ENCODE measurements around the gene MTA3.
A peak's percentile ranks its signal among the peaks of the same experiment; 100 is the strongest.

The MTA3 gene

GRCh38 chr2:42767080-42767898 lies 198.9 kb downstream of the MTA3 start:
- WGBS (ENCODE audit: insufficient coverage, insufficient read length): no CpG with 5 or more reads among the region's 16 CpGs
- peaks cover 1% of the 10 kb centered on the region; the same call in 1 of the 2 replicates for H3K4me1 ChIP-seq (ENCODE audit: control insufficient read depth, insufficient read depth, low read length)
- no peak overlapping the region for H3K27ac ChIP-seq (ENCODE audit: low read length)
- H3K4me3 ChIP-seq (ENCODE audit: low read length): no peak overlapping the region
- H3K27me3 ChIP-seq (ENCODE audit: control insufficient read depth, insufficient read depth, low read length): no peaks in the 10 kb centered on the region
- no peaks in the 10 kb centered on the region for H3K9me3 ChIP-seq (ENCODE audit: control insufficient read depth, insufficient read depth, low read length)
- H3K36me3 ChIP-seq (ENCODE audit: control insufficient read depth, insufficient read depth, low read length): peaks cover 8% of the 10 kb centered on the region
- DNase-seq (ENCODE audit: low read depth, low spot score): no peak

GRCh38 chr2:42767899-42768705 lies 199.7 kb downstream of the MTA3 start:
- no peak for DNase-seq (ENCODE audit: low read depth, low spot score)
- no CpG with 5 or more reads among the region's 14 CpGs for WGBS (ENCODE audit: insufficient coverage, insufficient read length)
- Histone ChIP-seq H3K27me3 (ENCODE audit: control insufficient read depth, insufficient read depth, low read length) (no peaks in the 10 kb centered on the region), H3K36me3 (ENCODE audit: control insufficient read depth, insufficient read depth, low read length) (peaks cover 6% of the 10 kb centered on the region), H3K9me3 (ENCODE audit: control insufficient read depth, insufficient read depth, low read length) (no peaks in the 10 kb centered on the region), H3K27ac (ENCODE audit: low read length) (no peak overlapping the region), H3K4me1 (ENCODE audit: control insufficient read depth, insufficient read depth, low read length) (peaks cover 2% of the 10 kb centered on the region), H3K4me3 (ENCODE audit: low read length) (no peak overlapping the region)

- Histone ChIP-seq H3K4me1 (ENCODE audit: control insufficient read depth, insufficient read depth, low read length) (peaks cover 4% of the 10 kb centered on the region), H3K36me3 (ENCODE audit: control insufficient read depth, insufficient read depth, low read length) (peaks cover 2% of the 10 kb centered on the region; the same call in 1 of the 2 replicates), H3K9me3 (ENCODE audit: control insufficient read depth, insufficient read depth, low read length) (no peaks in the 10 kb centered on the region), H3K27ac (ENCODE audit: low read length) (no peak overlapping the region), H3K4me3 (ENCODE audit: low read length) (no peak overlapping the region), H3K27me3 (ENCODE audit: control insufficient read depth, insufficient read depth, low read length) (no peaks in the 10 kb centered on the region)
- no peak for DNase-seq (ENCODE audit: low read depth, low spot score)
- no CpG with 5 or more reads among the region's 3 CpGs for WGBS (ENCODE audit: insufficient coverage, insufficient read length)
Measured at GRCh38 chr2:42768706-42769256, 200.3 kb downstream of the MTA3 start.

- Histone ChIP-seq H3K9me3 (ENCODE audit: control insufficient read depth, insufficient read depth, low read length) (no peaks in the 10 kb centered on the region), H3K27ac (ENCODE audit: low read length) (no peak overlapping the region), H3K27me3 (ENCODE audit: control insufficient read depth, insufficient read depth, low read length) (no peaks in the 10 kb centered on the region), H3K4me3 (ENCODE audit: low read length) (no peak overlapping the region), H3K36me3 (ENCODE audit: control insufficient read depth, insufficient read depth, low read length) (no peaks in the 10 kb centered on the region; the same call in 1 of the 2 replicates), H3K4me1 (ENCODE audit: control insufficient read depth, insufficient read depth, low read length) (peaks cover 4% of the 10 kb centered on the region; the same call in 1 of the 2 replicates)
- WGBS (ENCODE audit: insufficient coverage, insufficient read length): no CpG with 5 or more reads among the region's 10 CpGs
- DNase-seq (ENCODE audit: low read depth, low spot score): no peak
Measured at GRCh38 chr2:42769583-42770287, 201.3 kb downstream of the MTA3 start.

- Histone ChIP-seq H3K27me3 (ENCODE audit: control insufficient read depth, insufficient read depth, low read length) (no peaks in the 10 kb centered on the region), H3K36me3 (ENCODE audit: control insufficient read depth, insufficient read depth, low read length) (no peaks in the 10 kb centered on the region; the same call in 1 of the 2 replicates), H3K4me3 (ENCODE audit: low read length) (no peak overlapping the region), H3K4me1 (ENCODE audit: control insufficient read depth, insufficient read depth, low read length) (peaks cover 4% of the 10 kb centered on the region; the same call in 1 of the 2 replicates), H3K27ac (ENCODE audit: low read length) (no peak overlapping the region), H3K9me3 (ENCODE audit: control insufficient read depth, insufficient read depth, low read length) (no peaks in the 10 kb centered on the region)
- no CpG with 5 or more reads among the region's 19 CpGs for WGBS (ENCODE audit: insufficient coverage, insufficient read length)
- DNase-seq (ENCODE audit: low read depth, low spot score): peak; percentile 77
Measured at GRCh38 chr2:42770288-42771131, 202.1 kb downstream of the MTA3 start.

- no peaks in the 10 kb centered on the region for H3K9me3 ChIP-seq (ENCODE audit: control insufficient read depth, insufficient read depth, low read length)
- no peaks in the 10 kb centered on the region for H3K27me3 ChIP-seq (ENCODE audit: control insufficient read depth, insufficient read depth, low read length)
- WGBS (ENCODE audit: insufficient coverage, insufficient read length): no CpG with 5 or more reads among the region's 5 CpGs
- no peak overlapping the region for H3K4me3 ChIP-seq (ENCODE audit: low read length)
- no peak for DNase-seq (ENCODE audit: low read depth, low spot score)
- no peaks in the 10 kb centered on the region; the same call in 1 of the 2 replicates for H3K36me3 ChIP-seq (ENCODE audit: control insufficient read depth, insufficient read depth, low read length)
- peaks cover 4% of the 10 kb centered on the region; the same call in 1 of the 2 replicates for H3K4me1 ChIP-seq (ENCODE audit: control insufficient read depth, insufficient read depth, low read length)
- no peak overlapping the region for H3K27ac ChIP-seq (ENCODE audit: low read length)
Measured at GRCh38 chr2:42771546-42772153, 203.2 kb downstream of the MTA3 start.

- no CpG with 5 or more reads among the region's 2 CpGs for WGBS (ENCODE audit: insufficient coverage, insufficient read length)
- no peak for DNase-seq (ENCODE audit: low read depth, low spot score)
- H3K9me3 ChIP-seq (ENCODE audit: control insufficient read depth, insufficient read depth, low read length): peaks cover 2% of the 10 kb centered on the region; the same call in 1 of the 2 replicates
- no peak overlapping the region for H3K4me3 ChIP-seq (ENCODE audit: low read length)
- no peaks in the 10 kb centered on the region for H3K36me3 ChIP-seq (ENCODE audit: control insufficient read depth, insufficient read depth, low read length)
- H3K27ac ChIP-seq (ENCODE audit: low read length): no peak overlapping the region
- peaks cover 3% of the 10 kb centered on the region; the same call in 1 of the 2 replicates for H3K4me1 ChIP-seq (ENCODE audit: control insufficient read depth, insufficient read depth, low read length)
- no peaks in the 10 kb centered on the region for H3K27me3 ChIP-seq (ENCODE audit: control insufficient read depth, insufficient read depth, low read length)
Measured at GRCh38 chr2:42775186-42775585, 206.8 kb downstream of the MTA3 start.

GRCh38 chr2:42775810-42776209 lies 207.4 kb downstream of the MTA3 start:
- WGBS (ENCODE audit: insufficient coverage, insufficient read length): no CpG with 5 or more reads among the region's 3 CpGs
- no peak overlapping the region for H3K4me3 ChIP-seq (ENCODE audit: low read length)
- no peak for DNase-seq (ENCODE audit: low read depth, low spot score)
- no peak overlapping the region for H3K27ac ChIP-seq (ENCODE audit: low read length)
- no peaks in the 10 kb centered on the region for H3K36me3 ChIP-seq (ENCODE audit: control insufficient read depth, insufficient read depth, low read length)
- peaks cover 2% of the 10 kb centered on the region; the same call in 1 of the 2 replicates for H3K9me3 ChIP-seq (ENCODE audit: control insufficient read depth, insufficient read depth, low read length)
- no peaks in the 10 kb centered on the region for H3K27me3 ChIP-seq (ENCODE audit: control insufficient read depth, insufficient read depth, low read length)
- peaks cover 3% of the 10 kb centered on the region; the same call in 1 of the 2 replicates for H3K4me1 ChIP-seq (ENCODE audit: control insufficient read depth, insufficient read depth, low read length)
